Panc1 (cell line): ENCODE data around the gene PDS5A.

Experiments used
- POLR2AphosphoS5 ChIP-seq: IDR thresholded peaks from 2 replicates; pipeline ENCODE4 v1.6.1; 2012; ENCODE audit warnings: mild to moderate bottlenecking, low read depth, low read length, moderate library complexity
- SIN3A ChIP-seq: IDR thresholded peaks from 2 replicates; pipeline ENCODE4 v1.6.1; 2012; ENCODE audit warnings: low read depth, mild to moderate bottlenecking, low read length, moderate library complexity, borderline replicate concordance; ENCODE audit not compliant: insufficient read depth
- TF ChIP-seq, protein P1 (sequence below): fragments of 450-650 bp; IDR thresholded peaks from 2 replicates; pipeline ENCODE4 v1.5.1; 2017; ENCODE audit warnings: mild to moderate bottlenecking

DNA sequence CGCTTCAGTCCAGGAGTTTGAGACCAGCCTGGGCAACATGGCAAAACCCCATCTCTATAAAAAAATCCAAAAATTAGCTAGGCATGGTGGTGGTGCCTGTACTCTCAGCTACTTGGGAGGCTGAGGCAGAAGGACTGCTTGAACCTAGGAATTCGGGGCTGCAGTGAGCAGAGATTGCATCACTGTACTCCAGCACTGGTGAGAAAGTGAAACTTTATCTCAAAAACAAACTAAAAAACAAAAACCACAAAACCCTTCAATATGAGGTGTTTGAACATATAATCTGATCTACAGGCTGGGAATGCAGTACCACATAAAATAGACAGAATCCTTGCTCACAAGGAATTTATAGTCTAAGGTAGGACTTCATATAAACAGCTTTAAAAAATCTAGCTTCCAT lies 103.9 kb downstream of the PDS5A start:
- TF ChIP-seq SIN3A (no peak), POLR2AphosphoS5 (no peak)
- TF ChIP-seq, protein P1, sequence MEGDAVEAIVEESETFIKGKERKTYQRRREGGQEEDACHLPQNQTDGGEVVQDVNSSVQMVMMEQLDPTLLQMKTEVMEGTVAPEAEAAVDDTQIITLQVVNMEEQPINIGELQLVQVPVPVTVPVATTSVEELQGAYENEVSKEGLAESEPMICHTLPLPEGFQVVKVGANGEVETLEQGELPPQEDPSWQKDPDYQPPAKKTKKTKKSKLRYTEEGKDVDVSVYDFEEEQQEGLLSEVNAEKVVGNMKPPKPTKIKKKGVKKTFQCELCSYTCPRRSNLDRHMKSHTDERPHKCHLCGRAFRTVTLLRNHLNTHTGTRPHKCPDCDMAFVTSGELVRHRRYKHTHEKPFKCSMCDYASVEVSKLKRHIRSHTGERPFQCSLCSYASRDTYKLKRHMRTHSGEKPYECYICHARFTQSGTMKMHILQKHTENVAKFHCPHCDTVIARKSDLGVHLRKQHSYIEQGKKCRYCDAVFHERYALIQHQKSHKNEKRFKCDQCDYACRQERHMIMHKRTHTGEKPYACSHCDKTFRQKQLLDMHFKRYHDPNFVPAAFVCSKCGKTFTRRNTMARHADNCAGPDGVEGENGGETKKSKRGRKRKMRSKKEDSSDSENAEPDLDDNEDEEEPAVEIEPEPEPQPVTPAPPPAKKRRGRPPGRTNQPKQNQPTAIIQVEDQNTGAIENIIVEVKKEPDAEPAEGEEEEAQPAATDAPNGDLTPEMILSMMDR: no peak
